Panc1 (cell line): ENCODE data around the gene ANKRD53. TPM values are rescaled to one million over a fixed set of nuclear protein-coding genes. Genes with fewer than 3 reads are reported as not detected.
"Not testable (repeated sequence)": the region's sequence is repeated elsewhere in the genome, so short reads cannot be mapped to it uniquely, and the experiment has no call there.

Source experiments
- ATAC-seq: fragments of 200-7000 bp; cut with Tn5 transposase; 2 replicates; pipeline ENCODE4 v1.9.1; 2020; ENCODE audit warnings: mild to moderate bottlenecking, moderate library complexity
- BruUV-seq: library from RNA; stranded (reverse); fragments of 400-500 nt; replicated peaks from 2 replicates; lab custom pipeline; 2021; lab: Mats Ljungman, UMichigan
- CTCF ChIA-PET: fragments of 300-600 bp; sonication (Branson Sonifier 250); formaldehyde crosslinking; loops from one replicate; lab custom pipeline; 2022; ENCODE audit warnings: antibody characterized with exemption; lab: Charles Lee
- POLR2A ChIA-PET: fragments of 300-600 bp; sonication (Branson Sonifier 250); formaldehyde crosslinking; loops from one replicate; lab custom pipeline; 2022; ENCODE audit warnings: antibody characterized with exemption; lab: Charles Lee
- DNase-seq: peaks from one replicate; pipeline ENCODE4 v3.0.0-alpha.2; 2010; ENCODE audit warnings: low read depth, low spot score
- H3K27ac ChIP-seq: 2 replicates; pipeline ENCODE4 v1.5.1; 2011; ENCODE audit warnings: mild to moderate bottlenecking, low read length, inconsistent platforms
- H3K27me3 ChIP-seq: fragments of 200-500 bp; sonication (Bioruptor generic); 2 replicates; pipeline ENCODE4 v1.6.0; 2014; ENCODE audit warnings: low read length, inconsistent platforms; ENCODE audit not compliant: control insufficient read depth, insufficient read depth
- H3K36me3 ChIP-seq: fragments of 200-500 bp; sonication (Bioruptor generic); 2 replicates; pipeline ENCODE4 v1.5.1; 2014; ENCODE audit warnings: inconsistent platforms, mild to moderate bottlenecking, low read length, moderate library complexity; ENCODE audit not compliant: control insufficient read depth, insufficient read depth
- H3K4me1 ChIP-seq: 2 replicates; pipeline ENCODE4 v1.5.1; 2011; ENCODE audit warnings: inconsistent platforms, mild to moderate bottlenecking, low read length, moderate library complexity; ENCODE audit not compliant: control insufficient read depth, insufficient read depth
- H3K4me3 ChIP-seq, 2 experiments: 2 replicates each; pipeline ENCODE4 v1.5.1; 2011 to 2012; ENCODE audit warnings: low read depth in 2 of 2, low read length in 2 of 2, mild to moderate bottlenecking in 2 of 2, inconsistent platforms in 1 of 2, moderate library complexity in 1 of 2
- H3K9me3 ChIP-seq: fragments of 200-500 bp; sonication (Bioruptor generic); 2 replicates; pipeline ENCODE4 v1.5.1; 2014; ENCODE audit warnings: low read depth, mild to moderate bottlenecking, inconsistent platforms, low read length, moderate library complexity; ENCODE audit not compliant: control insufficient read depth, insufficient read depth
- POLR2AphosphoS5 ChIP-seq: IDR thresholded peaks from 2 replicates; pipeline ENCODE4 v1.6.1; 2012; ENCODE audit warnings: mild to moderate bottlenecking, low read depth, low read length, moderate library complexity
- SIN3A ChIP-seq: IDR thresholded peaks from 2 replicates; pipeline ENCODE4 v1.6.1; 2012; ENCODE audit warnings: low read depth, mild to moderate bottlenecking, low read length, moderate library complexity, borderline replicate concordance; ENCODE audit not compliant: insufficient read depth
- TCF7L2 ChIP-seq: IDR thresholded peaks from 2 replicates; pipeline ENCODE4 v1.6.1; 2011; ENCODE audit warnings: mild to moderate bottlenecking, low read depth, low read length, inconsistent platforms
- in situ Hi-C: cut with HindIII; loops from 2 replicates; pipeline ENCODE4 v1.10.0; 2016; ENCODE audit warnings: low sequenced_read_pairs, low pct_unique_long_range_greater_than_20kb
- intact Hi-C: fragments of 100-400 bp; cut with micrococcal nuclease; formaldehyde crosslinking; loops from one replicate; pipeline ENCODE4 v1.10.0; 2022; ENCODE audit not compliant: unreplicated experiment
- total RNA-seq: library from RNA; stranded (reverse); gene quantifications from one replicate; pipeline ENCODE4 v1.2.1, GENCODE V29; 2021; ENCODE audit not compliant: unreplicated experiment
- TF ChIP-seq, protein P1 (sequence below): fragments of 450-650 bp; IDR thresholded peaks from 2 replicates; pipeline ENCODE4 v1.5.1; 2017; ENCODE audit warnings: mild to moderate bottlenecking
- TF ChIP-seq, protein P2 (sequence below), 2 experiments: IDR thresholded peaks; 2 replicates each; pipeline ENCODE4 v1.6.1; 2011 to 2012; ENCODE audit warnings: low read depth in 2 of 2, control low read depth in 1 of 2, low read length in 1 of 2, mild to moderate bottlenecking in 1 of 2, moderate library complexity in 1 of 2; ENCODE audit not compliant: insufficient read depth in 1 of 2

Gene ANKRD53
- total RNA-seq, 1 experiment from 2014 or later = not detected

- peaks cover 2% of the 10 kb centered on the region; the same call in 1 of the 2 replicates for H3K36me3 ChIP-seq
- H3K4me1 ChIP-seq = peaks cover 7% of the 10 kb centered on the region
- TF ChIP-seq, protein P1, sequence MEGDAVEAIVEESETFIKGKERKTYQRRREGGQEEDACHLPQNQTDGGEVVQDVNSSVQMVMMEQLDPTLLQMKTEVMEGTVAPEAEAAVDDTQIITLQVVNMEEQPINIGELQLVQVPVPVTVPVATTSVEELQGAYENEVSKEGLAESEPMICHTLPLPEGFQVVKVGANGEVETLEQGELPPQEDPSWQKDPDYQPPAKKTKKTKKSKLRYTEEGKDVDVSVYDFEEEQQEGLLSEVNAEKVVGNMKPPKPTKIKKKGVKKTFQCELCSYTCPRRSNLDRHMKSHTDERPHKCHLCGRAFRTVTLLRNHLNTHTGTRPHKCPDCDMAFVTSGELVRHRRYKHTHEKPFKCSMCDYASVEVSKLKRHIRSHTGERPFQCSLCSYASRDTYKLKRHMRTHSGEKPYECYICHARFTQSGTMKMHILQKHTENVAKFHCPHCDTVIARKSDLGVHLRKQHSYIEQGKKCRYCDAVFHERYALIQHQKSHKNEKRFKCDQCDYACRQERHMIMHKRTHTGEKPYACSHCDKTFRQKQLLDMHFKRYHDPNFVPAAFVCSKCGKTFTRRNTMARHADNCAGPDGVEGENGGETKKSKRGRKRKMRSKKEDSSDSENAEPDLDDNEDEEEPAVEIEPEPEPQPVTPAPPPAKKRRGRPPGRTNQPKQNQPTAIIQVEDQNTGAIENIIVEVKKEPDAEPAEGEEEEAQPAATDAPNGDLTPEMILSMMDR = peak; percentile 98
- no peak for TF ChIP-seq SIN3A
- TF ChIP-seq, protein P2, sequence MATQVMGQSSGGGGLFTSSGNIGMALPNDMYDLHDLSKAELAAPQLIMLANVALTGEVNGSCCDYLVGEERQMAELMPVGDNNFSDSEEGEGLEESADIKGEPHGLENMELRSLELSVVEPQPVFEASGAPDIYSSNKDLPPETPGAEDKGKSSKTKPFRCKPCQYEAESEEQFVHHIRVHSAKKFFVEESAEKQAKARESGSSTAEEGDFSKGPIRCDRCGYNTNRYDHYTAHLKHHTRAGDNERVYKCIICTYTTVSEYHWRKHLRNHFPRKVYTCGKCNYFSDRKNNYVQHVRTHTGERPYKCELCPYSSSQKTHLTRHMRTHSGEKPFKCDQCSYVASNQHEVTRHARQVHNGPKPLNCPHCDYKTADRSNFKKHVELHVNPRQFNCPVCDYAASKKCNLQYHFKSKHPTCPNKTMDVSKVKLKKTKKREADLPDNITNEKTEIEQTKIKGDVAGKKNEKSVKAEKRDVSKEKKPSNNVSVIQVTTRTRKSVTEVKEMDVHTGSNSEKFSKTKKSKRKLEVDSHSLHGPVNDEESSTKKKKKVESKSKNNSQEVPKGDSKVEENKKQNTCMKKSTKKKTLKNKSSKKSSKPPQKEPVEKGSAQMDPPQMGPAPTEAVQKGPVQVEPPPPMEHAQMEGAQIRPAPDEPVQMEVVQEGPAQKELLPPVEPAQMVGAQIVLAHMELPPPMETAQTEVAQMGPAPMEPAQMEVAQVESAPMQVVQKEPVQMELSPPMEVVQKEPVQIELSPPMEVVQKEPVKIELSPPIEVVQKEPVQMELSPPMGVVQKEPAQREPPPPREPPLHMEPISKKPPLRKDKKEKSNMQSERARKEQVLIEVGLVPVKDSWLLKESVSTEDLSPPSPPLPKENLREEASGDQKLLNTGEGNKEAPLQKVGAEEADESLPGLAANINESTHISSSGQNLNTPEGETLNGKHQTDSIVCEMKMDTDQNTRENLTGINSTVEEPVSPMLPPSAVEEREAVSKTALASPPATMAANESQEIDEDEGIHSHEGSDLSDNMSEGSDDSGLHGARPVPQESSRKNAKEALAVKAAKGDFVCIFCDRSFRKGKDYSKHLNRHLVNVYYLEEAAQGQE (IDR thresholded peaks at IDR 0.05; ENCODE audit: insufficient read depth in 1 of 2, low read depth in 2 of 2, low read length in 1 of 2) = 0 out of 4 replicates have a peak, but pooled peaks of 1 of the 2 experiments have one; percentile 36
- peak within 1 kb of the TSS; percentile 81 for H3K27ac ChIP-seq
- in situ Hi-C loops = no loop called here
- ATAC-seq (peak; percentile 99), DNase-seq (no peak)
- BruUV-seq = no TSS peak
- intact Hi-C loops = no loop called here
- CTCF ChIA-PET = no interaction called here
- H3K27me3 ChIP-seq = no peaks in the 10 kb centered on the region
- H3K4me3 ChIP-seq = peak within 1 kb of the TSS; percentile 88 to 91
- POLR2A ChIA-PET = no interaction called here
- no peaks in the 10 kb centered on the region for H3K9me3 ChIP-seq
Observed at GRCh38 chr2:70994699-70995425, 16.4 kb downstream of the ANKRD53 start, which contains the start of gene TEX261. Gene TEX261 (minus strand): TSS chr2:70994873. CDS start chr2:70994757, 116 bp downstream.

DNA sequence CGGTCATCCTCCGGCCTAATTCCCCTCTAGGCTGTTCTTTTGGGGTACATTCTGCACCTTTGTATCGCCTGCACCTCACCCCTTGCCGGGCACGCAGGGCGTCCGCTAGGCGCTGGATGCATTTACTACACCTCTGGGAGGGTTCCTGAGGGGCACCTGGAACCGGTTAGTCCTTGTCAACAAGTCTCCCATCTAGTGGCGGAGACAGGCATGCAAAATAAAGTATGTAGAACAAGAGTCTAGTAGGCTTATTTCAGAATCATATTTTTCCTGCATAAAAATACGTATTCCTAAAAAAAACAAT is 16.9 kb downstream of the ANKRD53 start:
- no TSS peak for BruUV-seq
- DNase-seq (no peak), ATAC-seq (peak; percentile 74)
- peak overlapping the region; percentile 88 to 91 for H3K4me3 ChIP-seq
- no peaks in the 10 kb centered on the region for H3K27me3 ChIP-seq
- H3K4me1 ChIP-seq = peaks cover 7% of the 10 kb centered on the region
- CTCF ChIA-PET = no interaction called here
- H3K9me3 ChIP-seq = no peaks in the 10 kb centered on the region
- TF ChIP-seq, protein P2 (IDR thresholded peaks at IDR 0.05; ENCODE audit: insufficient read depth in 1 of 2, low read depth in 2 of 2, low read length in 1 of 2) = no peak
- TF ChIP-seq TCF7L2 (no peak), POLR2AphosphoS5 (no peak), SIN3A (no peak)
- POLR2A ChIA-PET = no interaction called here
- in situ Hi-C loops (no loop called here), intact Hi-C loops (no loop called here)
- peaks cover 2% of the 10 kb centered on the region; the same call in 1 of the 2 replicates for H3K36me3 ChIP-seq
- no peak overlapping the region for H3K27ac ChIP-seq

DNA sequence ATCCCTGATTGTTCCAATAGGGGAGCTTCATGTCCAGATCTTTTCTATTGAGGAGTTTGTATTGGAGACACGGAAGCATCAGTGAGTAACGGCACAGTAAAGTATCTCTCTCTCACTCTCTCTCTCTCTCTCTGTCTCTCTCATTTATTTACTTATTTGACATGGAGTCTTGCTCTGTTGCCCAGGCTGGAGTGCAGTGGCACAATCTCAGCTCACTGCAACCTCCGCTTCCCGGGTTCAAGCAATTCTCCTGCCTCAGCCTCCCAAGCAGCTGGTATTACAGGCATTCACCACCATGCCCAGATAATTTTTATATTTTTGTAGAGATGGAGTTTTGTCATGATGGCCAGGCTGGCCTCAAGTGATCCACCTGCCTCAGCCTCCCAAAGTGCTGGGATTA is 20.5 kb downstream of the ANKRD53 start:
- CTCF ChIA-PET = interaction anchor here (0.7 kb wide), 1 partner anchor 64 kb away, joined by 4 read pairs; no protein-coding TSS in a partner anchor
- DNase-seq, intact Hi-C loops, in situ Hi-C loops, ATAC-seq, H3K4me1 ChIP-seq, H3K36me3 ChIP-seq, H3K9me3 ChIP-seq, H3K4me3 ChIP-seq, BruUV-seq, H3K27me3 ChIP-seq, POLR2A ChIA-PET, H3K27ac ChIP-seq: not testable (repeated sequence)
